ENCODE data around the gene CYTH4.
"Not testable (repeated sequence)": the region's sequence is repeated elsewhere in the genome, so short reads cannot be mapped to it uniquely, and the experiment has no call there.

Gene CYTH4, protein sequence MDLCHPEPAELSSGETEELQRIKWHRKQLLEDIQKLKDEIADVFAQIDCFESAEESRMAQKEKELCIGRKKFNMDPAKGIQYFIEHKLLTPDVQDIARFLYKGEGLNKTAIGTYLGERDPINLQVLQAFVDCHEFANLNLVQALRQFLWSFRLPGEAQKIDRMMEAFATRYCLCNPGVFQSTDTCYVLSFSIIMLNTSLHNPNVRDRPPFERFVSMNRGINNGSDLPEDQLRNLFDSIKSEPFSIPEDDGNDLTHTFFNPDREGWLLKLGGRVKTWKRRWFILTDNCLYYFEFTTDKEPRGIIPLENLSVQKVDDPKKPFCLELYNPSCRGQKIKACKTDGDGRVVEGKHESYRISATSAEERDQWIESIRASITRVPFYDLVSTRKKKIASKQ

DNA sequence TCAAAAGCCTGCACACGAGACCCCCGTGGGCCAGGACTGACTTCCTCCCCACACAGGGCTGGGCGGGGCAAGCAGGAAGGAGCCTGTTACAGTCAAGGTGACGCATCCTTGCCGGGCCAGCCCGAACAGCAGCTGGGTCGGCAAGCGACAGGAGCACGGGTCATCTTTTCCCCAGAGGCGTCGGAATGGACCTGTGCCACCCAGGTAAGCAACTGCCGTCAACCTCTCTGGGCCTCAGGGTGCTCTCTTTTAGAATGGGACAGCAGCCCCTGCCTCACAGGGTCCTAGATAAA, at the start of gene CYTH4:
TSS of gene CYTH4 (plus strand) at position 124 of the 293 bp plus-strand sequence. CDS start at position 186, 62 bp downstream.
- DNase-seq (ENCODE audit: low read depth): no peak

- DNase-seq (ENCODE audit: low read depth): not testable (repeated sequence)
Observed at GRCh38 chr22:37233371-37233750, 48.9 kb upstream of the CYTH4 start.

GRCh38 chr22:37233751-37234631, 48.3 kb upstream of the CYTH4 start:
- DNase-seq (ENCODE audit: low read depth): no peak

GRCh38 chr22:37234736-37235711, 47.3 kb upstream of the CYTH4 start:
- DNase-seq (ENCODE audit: low read depth): no peak

- DNase-seq (ENCODE audit: low read depth): no peak
Observed at GRCh38 chr22:37235897-37236607, 46.3 kb upstream of the CYTH4 start.

DNA sequence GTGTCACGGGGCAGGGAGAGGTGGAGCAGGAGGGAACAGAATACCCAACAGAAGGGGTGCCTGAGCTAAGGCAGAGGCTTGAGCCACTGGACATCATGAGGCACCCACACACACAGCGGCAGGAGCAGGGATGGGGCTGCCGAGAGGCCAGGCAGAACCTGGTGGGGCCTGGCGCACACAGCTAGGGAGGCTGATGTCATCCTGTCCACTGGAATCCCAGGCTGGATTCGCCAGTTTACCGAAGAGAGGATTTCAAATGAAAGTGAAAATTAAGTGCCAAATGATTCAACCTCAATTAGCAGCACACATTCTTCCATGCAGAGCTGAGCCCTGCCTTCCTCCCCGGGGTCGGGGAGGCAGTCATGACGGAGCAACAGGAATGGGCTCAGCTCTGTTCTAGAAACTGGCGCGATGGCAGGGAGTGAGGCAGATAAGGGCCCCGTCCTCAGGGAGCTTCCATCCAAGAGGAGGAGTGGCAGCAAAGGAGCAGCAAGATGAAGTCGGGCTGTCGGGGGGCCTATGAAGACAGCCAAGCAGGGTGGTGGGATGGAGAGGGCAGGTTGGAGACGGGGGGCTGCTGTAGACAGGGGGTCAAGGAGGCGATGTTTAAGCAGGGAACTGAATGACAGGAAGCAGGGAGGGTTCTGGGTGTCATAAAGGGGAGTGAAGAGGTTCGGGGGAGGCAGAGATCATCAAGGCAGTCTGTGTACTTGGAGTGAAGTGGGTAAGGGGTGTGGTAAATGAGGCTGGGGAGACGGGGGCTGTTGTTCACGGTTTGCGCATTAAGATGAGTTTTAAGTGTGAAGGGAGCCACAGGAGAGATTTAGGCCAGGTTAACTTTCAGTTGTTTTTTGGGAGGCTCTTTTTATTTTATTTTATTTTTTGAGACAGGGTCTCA, 44.7 kb upstream of the CYTH4 start:
- no peak for DNase-seq (ENCODE audit: low read depth)

GRCh38 chr22:37239336-37240239, 42.7 kb upstream of the CYTH4 start:
- DNase-seq (ENCODE audit: low read depth): no peak

DNA sequence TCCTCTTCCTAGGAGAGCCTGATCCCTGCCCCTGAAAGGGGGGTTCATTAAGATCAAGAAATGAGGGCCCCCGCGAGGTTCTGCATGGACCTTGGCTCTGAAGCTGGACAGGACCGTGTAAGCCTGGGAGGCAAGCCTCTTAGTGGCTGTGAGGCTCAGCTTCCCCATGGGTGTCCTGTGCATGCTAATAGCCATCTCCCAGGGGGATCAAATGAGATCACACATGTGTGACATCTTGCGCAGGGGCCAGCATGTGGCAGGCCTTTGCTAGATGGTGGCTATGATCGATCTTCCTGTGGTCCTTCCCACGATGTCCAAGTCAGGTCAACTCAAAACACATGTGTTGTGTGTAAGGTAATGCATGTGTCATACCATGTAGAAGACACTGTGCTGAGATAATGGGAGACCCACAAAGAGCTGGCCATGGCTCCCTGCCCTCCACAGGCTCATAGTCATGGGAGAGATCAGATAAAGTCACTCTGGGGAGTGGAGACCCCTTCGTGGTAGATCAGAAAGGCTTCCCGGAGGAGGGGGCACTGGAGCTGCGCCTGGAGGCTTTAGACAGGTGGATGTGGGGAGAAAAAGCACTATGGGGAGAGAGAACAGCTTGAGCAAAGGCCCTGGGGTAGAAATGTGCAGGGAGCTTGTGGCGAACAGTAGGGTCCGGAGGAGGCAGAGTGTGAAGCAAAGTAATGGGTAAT, 41.9 kb upstream of the CYTH4 start:
- no peak for DNase-seq (ENCODE audit: low read depth)

DNA sequence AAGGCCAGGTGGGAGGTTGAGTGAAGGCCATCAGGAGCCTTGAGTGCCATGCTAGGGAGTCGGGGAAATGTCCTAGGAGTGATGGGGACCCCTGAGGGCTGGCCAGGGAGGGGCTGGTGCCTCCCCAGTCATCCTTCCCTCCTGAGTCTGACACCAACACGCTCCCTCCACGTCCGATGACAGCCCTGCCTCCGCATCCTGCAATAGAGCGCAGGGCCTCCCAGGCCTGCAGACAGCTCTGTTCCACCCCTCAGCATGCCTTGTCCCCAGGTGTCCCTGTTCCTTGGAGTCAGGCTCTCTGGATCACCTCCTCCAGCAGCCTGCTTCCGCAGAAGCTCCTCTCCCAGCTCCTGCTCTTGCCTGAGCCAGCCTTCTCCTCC, 41.4 kb upstream of the CYTH4 start:
- DNase-seq (ENCODE audit: low read depth): no peak

- DNase-seq (ENCODE audit: low read depth): no peak
Observed at GRCh38 chr22:37241351-37242142, 40.8 kb upstream of the CYTH4 start.

- no peak for DNase-seq (ENCODE audit: low read depth)
Observed at GRCh38 chr22:37242395-37242918, 39.9 kb upstream of the CYTH4 start.

GRCh38 chr22:37243402-37244113, 38.8 kb upstream of the CYTH4 start:
- DNase-seq (ENCODE audit: low read depth): no peak

GRCh38 chr22:37244114-37244921, 38.0 kb upstream of the CYTH4 start, which contains the start of gene RAC2:
RAC2 (minus strand) TSS chr22:37244269; CDS start chr22:37244148, 121 bp downstream.
- no peak for DNase-seq (ENCODE audit: low read depth)

- DNase-seq (ENCODE audit: low read depth): no peak
Observed at GRCh38 chr22:37244922-37245722, 37.2 kb upstream of the CYTH4 start.

GRCh38 chr22:37245740-37246139, 36.6 kb upstream of the CYTH4 start:
- no peak for DNase-seq (ENCODE audit: low read depth)

Data from HS-5 (cell line).